DOHH2 (cell line): Measurements from ENCODE around the gene RAPGEF5.

ENCODE experiments used
- EZH2phosphoT487 ChIP-seq: fragments of 200-600 bp; sonication (generic); IDR thresholded peaks from 2 replicates; pipeline ENCODE4 v1.6.1; 2017; ENCODE audit warnings: borderline replicate concordance, mild to moderate bottlenecking, antibody characterized with exemption, low read length, moderate library complexity, mixed read lengths
- TF ChIP-seq, protein P1 (sequence below): fragments of 200-600 bp; sonication (generic); IDR thresholded peaks from one replicate; pipeline ENCODE4 v1.5.1; 2014; ENCODE audit warnings: antibody characterized with exemption, mild to moderate bottlenecking, low read depth, low read length; ENCODE audit not compliant: poor library complexity, severe bottlenecking

GRCh38 chr7:22207724-22208225 is 149.2 kb downstream of the RAPGEF5 start:
- TF ChIP-seq, protein P1, sequence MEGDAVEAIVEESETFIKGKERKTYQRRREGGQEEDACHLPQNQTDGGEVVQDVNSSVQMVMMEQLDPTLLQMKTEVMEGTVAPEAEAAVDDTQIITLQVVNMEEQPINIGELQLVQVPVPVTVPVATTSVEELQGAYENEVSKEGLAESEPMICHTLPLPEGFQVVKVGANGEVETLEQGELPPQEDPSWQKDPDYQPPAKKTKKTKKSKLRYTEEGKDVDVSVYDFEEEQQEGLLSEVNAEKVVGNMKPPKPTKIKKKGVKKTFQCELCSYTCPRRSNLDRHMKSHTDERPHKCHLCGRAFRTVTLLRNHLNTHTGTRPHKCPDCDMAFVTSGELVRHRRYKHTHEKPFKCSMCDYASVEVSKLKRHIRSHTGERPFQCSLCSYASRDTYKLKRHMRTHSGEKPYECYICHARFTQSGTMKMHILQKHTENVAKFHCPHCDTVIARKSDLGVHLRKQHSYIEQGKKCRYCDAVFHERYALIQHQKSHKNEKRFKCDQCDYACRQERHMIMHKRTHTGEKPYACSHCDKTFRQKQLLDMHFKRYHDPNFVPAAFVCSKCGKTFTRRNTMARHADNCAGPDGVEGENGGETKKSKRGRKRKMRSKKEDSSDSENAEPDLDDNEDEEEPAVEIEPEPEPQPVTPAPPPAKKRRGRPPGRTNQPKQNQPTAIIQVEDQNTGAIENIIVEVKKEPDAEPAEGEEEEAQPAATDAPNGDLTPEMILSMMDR = no peak
- no peak for TF ChIP-seq EZH2phosphoT487
